K562 (cell line): Measurements from ENCODE around the gene SEC22A. TPM values are rescaled to one million over a fixed set of nuclear protein-coding genes. Genes with fewer than 3 reads are reported as not detected.

Source experiments
- ATAC-seq: fragments of 200-7000 bp; cut with Tn5 transposase; 3 replicates; pipeline ENCODE4 v1.9.1; 2020; ENCODE audit warnings: moderate library complexity
- BruUV-seq: library from RNA; stranded (reverse); fragments of 400-500 nt; replicated peaks from 2 replicates; lab custom pipeline; 2021; lab: Mats Ljungman, UMichigan
- CTCF ChIA-PET: fragments of 300-600 bp; formaldehyde crosslinking; extraction: SDS; loops from one replicate; lab custom pipeline; 2021; ENCODE audit warnings: low intra/inter-chr PET ratio; lab: Yijun Ruan, JAX
- POLR2A ChIA-PET: fragments of 300-600, 350-650 bp; sonication (Branson Sonifier 250); formaldehyde crosslinking; extraction: SDS; loops from one replicate; lab custom pipeline; 2021; ENCODE audit warnings: antibody characterized with exemption, inconsistent platforms; lab: Yijun Ruan, JAX
- DNase-seq, 4 experiments: peaks; one replicate each; pipeline versions ENCODE4 v3.0.0 to v3.0.0-alpha.2; 2011 to 2018; ENCODE audit warnings: low spot score in 3 of 4, mixed read lengths in 3 of 4; ENCODE audit errors: extremely low read depth in 1 of 4
- FAIRE-seq: peaks from 2 replicates; lab custom pipeline; 2011; peaks lifted over from hg19 to GRCh38; lab: Jason Lieb, UNC
- H2AFZ ChIP-seq: 2 replicates; pipeline ENCODE4 v1.6.0; 2011; ENCODE audit warnings: low read depth, low read length, control low read depth, inconsistent platforms
- H3K27ac ChIP-seq: fragments of 200-600 bp; 3 replicates; pipeline ENCODE4 v1.8.0; 2011; ENCODE audit warnings: low read depth, mild to moderate bottlenecking, control low read depth, inconsistent platforms, low read length, moderate library complexity, mixed read lengths; ENCODE audit errors: extremely low read depth
- H3K27me3 ChIP-seq, 2 experiments: fragments of 300-600 bp in 1 of 2; 2 replicates in 1 of 2; 3 replicates in 1 of 2; pipeline versions ENCODE4 v1.6.0 to v1.8.0; 2011; ENCODE audit warnings: inconsistent platforms in 2 of 2, low read length in 2 of 2, mild to moderate bottlenecking in 1 of 2, mixed read lengths in 1 of 2, moderate library complexity in 1 of 2; ENCODE audit not compliant: control insufficient read depth in 2 of 2, insufficient read depth in 2 of 2
- H3K36me3 ChIP-seq: fragments of 300-600 bp; 3 replicates; pipeline ENCODE4 v1.8.0; 2011; ENCODE audit warnings: mild to moderate bottlenecking, low read length, inconsistent platforms; ENCODE audit not compliant: control insufficient read depth, insufficient read depth
- H3K4me1 ChIP-seq, 2 experiments: fragments of 200-600 bp in 1 of 2; replicated peaks in 1 of 2; 2 replicates in 1 of 2; 3 replicates in 1 of 2; pipeline versions ENCODE4 v1.5.1 to v1.8.0; 2011; ENCODE audit warnings: inconsistent platforms in 2 of 2, low read length in 2 of 2, mild to moderate bottlenecking in 1 of 2, mixed read lengths in 1 of 2, moderate library complexity in 1 of 2; ENCODE audit not compliant: control insufficient read depth in 2 of 2, insufficient read depth in 2 of 2
- H3K4me2 ChIP-seq: 2 replicates; pipeline ENCODE4 v1.6.1; 2011; ENCODE audit warnings: low read length, control low read depth, inconsistent platforms, mixed read lengths; ENCODE audit not compliant: insufficient read depth
- H3K4me3 ChIP-seq: fragments of 200-600 bp; sonication (generic), shearing (Covaris generic); 2 replicates; pipeline ENCODE4 v1.5.1; 2016; ENCODE audit warnings: control low read depth, inconsistent platforms
- H3K79me2 ChIP-seq: fragments of 200-600 bp; 3 replicates; pipeline ENCODE4 v1.8.0; 2011; ENCODE audit warnings: low read length, inconsistent platforms; ENCODE audit not compliant: control insufficient read depth, insufficient read depth
- H3K9ac ChIP-seq, 2 experiments: 2 replicates each; pipeline versions ENCODE4 v1.6.0 to v1.6.1; 2011; ENCODE audit warnings: low read depth in 2 of 2, low read length in 2 of 2, control low read depth in 1 of 2, inconsistent platforms in 1 of 2, mild to moderate bottlenecking in 1 of 2, mixed read lengths in 1 of 2; ENCODE audit not compliant: insufficient read depth in 1 of 2
- H3K9me1 ChIP-seq: one replicate; pipeline ENCODE4 v1.6.0; 2011; ENCODE audit warnings: inconsistent platforms, mild to moderate bottlenecking, low read length, moderate library complexity; ENCODE audit not compliant: control insufficient read depth, insufficient read depth
- H3K9me3 ChIP-seq: replicated peaks from 2 replicates; pipeline ENCODE4 v1.5.1; 2011; ENCODE audit warnings: low read depth, low read length, inconsistent platforms; ENCODE audit not compliant: control insufficient read depth, insufficient read depth
- H4K20me1 ChIP-seq: replicated peaks from 2 replicates; pipeline ENCODE4 v1.6.1; 2011; ENCODE audit warnings: low read length, inconsistent platforms, mixed read lengths; ENCODE audit not compliant: control insufficient read depth, insufficient read depth
- ATF2 ChIP-seq: sonication (generic); formaldehyde crosslinking; IDR thresholded peaks from 2 replicates; pipeline ENCODE4 v1.8.1; 2022; ENCODE audit warnings: missing genetic modification reagents
- ATF6 ChIP-seq: sonication (generic); formaldehyde crosslinking; IDR thresholded peaks from 2 replicates; pipeline ENCODE4 v1.4.0; 2020; ENCODE audit warnings: mild to moderate bottlenecking, missing genetic modification reagents
- BCLAF1 ChIP-seq, 2 experiments: fragments of 450-650 bp in 1 of 2; IDR thresholded peaks; 2 replicates each; pipeline ENCODE4 v1.6.1; 2011 to 2017; ENCODE audit warnings: low read depth in 2 of 2, antibody characterized with exemption in 1 of 2, borderline replicate concordance in 1 of 2, low read length in 1 of 2, mild to moderate bottlenecking in 1 of 2, mixed read lengths in 1 of 2; ENCODE audit not compliant: control insufficient read depth in 1 of 2
- CREB3 ChIP-seq: fragments of 450-650 bp; conservative IDR thresholded peaks from 2 replicates; pipeline ENCODE4 v1.6.1; 2016; ENCODE audit warnings: missing genetic modification characterization, low read depth, mild to moderate bottlenecking, missing compliant biosample characterization, moderate library complexity
- MTA2 ChIP-seq: fragments of 450-650 bp; IDR thresholded peaks from 2 replicates; pipeline ENCODE4 v1.6.1; 2016; ENCODE audit warnings: low read depth
- MYNN ChIP-seq, 2 experiments: sonication (generic); formaldehyde crosslinking in 1 of 2; IDR thresholded peaks; 2 replicates each; pipeline versions ENCODE4 v1.5.0 to v1.6.1; 2016 to 2020; ENCODE audit warnings: antibody characterized with exemption in 1 of 2, missing genetic modification reagents in 1 of 2
- NBN ChIP-seq: fragments of 450-650 bp; IDR thresholded peaks from 2 replicates; pipeline ENCODE4 v1.6.1; 2016; ENCODE audit warnings: low read depth, mild to moderate bottlenecking
- NCOA6 ChIP-seq: fragments of 450-650 bp; IDR thresholded peaks from 2 replicates; pipeline ENCODE4 v1.6.1; 2017; ENCODE audit warnings: mild to moderate bottlenecking
- ZNF280B ChIP-seq: fragments of 250-450 bp; sonication (Bioruptor Pico); IDR thresholded peaks from 2 replicates; pipeline ENCODE4 v1.5.1; 2021; ENCODE audit warnings: mild to moderate bottlenecking
- ZNF384 ChIP-seq: IDR thresholded peaks from 2 replicates; pipeline ENCODE4 v1.6.1; 2012; ENCODE audit warnings: low read depth, low read length, improper control_type of control experiment
- WGBS: fragments of 100-300 bp; shearing (Covaris generic); methylation state at CpG from one replicate; pipeline ENCODE4 v1.1.6; 2016; ENCODE audit warnings: low coverage, mixed read lengths; ENCODE audit not compliant: insufficient coverage; ENCODE audit errors: missing lambda C conversion rate; 5-methylcytosine and 5-hydroxymethylcytosine counted together
- in situ Hi-C: fragments of 300-500 bp; cut with MboI; formaldehyde crosslinking; loops from 4 replicates; pipeline ENCODE4 v1.15.0; 2018; ENCODE audit warnings: inconsistent platforms, mixed read lengths
- intact Hi-C: fragments of 100-400 bp; cut with micrococcal nuclease; formaldehyde crosslinking; loops from 2 replicates; pipeline ENCODE4 v1.14.2; 2022
- polyA plus RNA-seq, 8 experiments: library from polyadenylated mRNA; depleted of rRNA in 4 of 8; stranded (reverse) in 5 of 8; unstranded in 3 of 8; fragments of >200 nt; fragmentation: Nextera tagmentation in 2 of 8; fragmentation: Illumina TruSeq in 1 of 8; extraction: Ambion mirVana in 2 of 8; extraction: Trizol in 1 of 8; gene quantifications; 2 replicates each; pipeline versions ENCODE4 v1.2.1 to v1.2.3, GENCODE V29; 2011 to 2014; ENCODE audit warnings: inconsistent platforms in 1 of 8, missing spikeins in 1 of 8
- total RNA-seq, 7 experiments: library from RNA; depleted of rRNA in 6 of 7; stranded (reverse); fragments of >200 nt in 6 of 7; fragmentation: Illumina TruSeq in 2 of 7; extraction: Trizol in 2 of 7; gene quantifications; 2 replicates each; pipeline versions ENCODE4 v1.2.1 to v1.2.3, GENCODE V29; 2011 to 2021; ENCODE audit warnings: low replicate concordance in 1 of 7

SEC22A gene
- total and polyA plus RNA-seq, 9 of the 15 experiments (the other 6 are each of a cell fraction or from before 2014, with no cell fraction given) = 7.9 to 44.5 (median 20.5) TPM

- TF ChIP-seq ATF2 (CRISPR knock-in tag) = no peak
- no peak for TF ChIP-seq NBN
- TF ChIP-seq CREB3 (tag) = no peak
- TF ChIP-seq ZNF384 = no peak
- TF ChIP-seq NCOA6 = no peak
- TF ChIP-seq MYNN (IDR thresholded peaks at IDR 0.05) = no peak
- TF ChIP-seq MYNN (CRISPR knock-in tag; IDR thresholded peaks at IDR 0.05) = no peak
- TF ChIP-seq, all 486 proteins: peak for 0
These were observed 118.0 kb downstream of the SEC22A start (continued) for GRCh38 chr3:123319760-123320159.

- Histone ChIP-seq H3K79me2 (no peaks in the 10 kb centered on the region), H3K9me3 (no peaks in the 10 kb centered on the region), H4K20me1 (0 out of 2 replicates have a peak, but pooled peaks cover 6% of the 10 kb centered on the region), H3K4me2 (no peak overlapping the region), H3K9ac (no peak overlapping the region), H2AFZ (no peak overlapping the region), H3K27me3 (peaks cover 10 to 73% of the 10 kb centered on the region in 2 experiments), H3K36me3 (no peaks in the 10 kb centered on the region), H3K9me1 (no peaks in the 10 kb centered on the region), H3K4me3 (no peak overlapping the region), H3K27ac (no peak overlapping the region), H3K4me1 (no peaks in the 10 kb centered on the region)
- FAIRE-seq = no peak
- in situ Hi-C loops = no loop called here
- no peak for DNase-seq
- intact Hi-C loops = no loop called here
- no peak for ATAC-seq
- no TSS peak for BruUV-seq
- ChIA-PET POLR2A (no interaction called here), CTCF (no interaction called here)
- WGBS = 0% methylated on average over 5 of the region's 5 CpGs
- TF ChIP-seq ATF6 (CRISPR knock-in tag) (no peak), ZNF280B (CRISPR knock-in tag) (no peak), MTA2 (no peak), BCLAF1 (IDR thresholded peaks at IDR 0.05; ENCODE audit: borderline replicate concordance in 1 of 2, control insufficient read depth in 1 of 2, low read depth in 2 of 2, low read length in 1 of 2) (no peak)
These were observed 118.5 kb downstream of the SEC22A start for GRCh38 chr3:123320221-123320620.
